ENCODE data around the gene MAST4. TPM values are rescaled to one million over a fixed set of nuclear protein-coding genes. Genes with fewer than 3 reads are reported as not detected.
"Not testable (repeated sequence)": the region's sequence is repeated elsewhere in the genome, so short reads cannot be mapped to it uniquely, and the experiment has no call there.

Gene MAST4
- total and polyA plus RNA-seq, 4 donors = 3.7 to 9.5 (median 6.5) TPM

DNA sequence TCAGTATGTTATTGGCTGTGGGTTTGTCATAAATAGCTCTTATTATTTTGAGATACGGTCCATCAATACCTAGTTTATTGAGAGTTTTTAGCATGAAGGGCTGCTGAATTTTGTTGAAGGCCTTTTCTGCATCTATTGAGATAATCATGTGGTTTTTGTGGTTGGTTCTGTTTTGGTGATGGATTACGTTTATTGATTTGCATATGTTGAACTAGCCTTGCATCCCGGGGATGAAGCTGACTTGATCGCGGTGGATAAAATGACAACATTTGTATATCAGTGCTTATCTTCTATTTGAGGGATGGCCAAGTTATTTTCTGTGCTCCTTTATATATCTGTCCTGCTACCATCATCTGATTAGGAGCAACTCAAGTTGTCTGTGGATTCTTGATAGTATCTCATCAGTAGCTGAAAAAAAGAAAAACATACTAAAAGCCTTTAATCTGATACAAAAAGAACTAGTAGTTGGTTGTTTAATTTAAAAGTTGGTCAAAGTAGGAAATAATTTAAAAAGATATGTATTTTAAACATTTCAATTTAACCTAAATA is 531.2 kb downstream of the MAST4 start:
- not testable (repeated sequence) for H3K9ac ChIP-seq (ENCODE audit: low read depth in 1 of 2, low read length in 2 of 2); H3K27ac ChIP-seq (ENCODE audit: low read depth in 1 of 2, low read length in 2 of 2); H3K9me3 ChIP-seq (ENCODE audit: control insufficient read depth in 4 of 4, low read length in 3 of 4); H3K27me3 ChIP-seq (ENCODE audit: control insufficient read depth in 4 of 4, insufficient read depth in 4 of 4, low read length in 3 of 4); H3K4me3 ChIP-seq (ENCODE audit: low read depth in 1 of 3, low read length in 3 of 3); H3K4me1 ChIP-seq (ENCODE audit: control insufficient read depth in 4 of 4, insufficient read depth in 4 of 4, low read length in 3 of 4); DNase-seq (ENCODE audit: low spot score)
- peaks cover 1 to 29% (median 5%) of the 10 kb centered on the region in 4 donors for H3K36me3 ChIP-seq (ENCODE audit: control insufficient read depth in 4 of 4, insufficient read depth in 3 of 4, low read depth in 1 of 4, low read length in 3 of 4)
- WGBS = 94% methylated on average over 5 of the region's 5 CpGs

DNA sequence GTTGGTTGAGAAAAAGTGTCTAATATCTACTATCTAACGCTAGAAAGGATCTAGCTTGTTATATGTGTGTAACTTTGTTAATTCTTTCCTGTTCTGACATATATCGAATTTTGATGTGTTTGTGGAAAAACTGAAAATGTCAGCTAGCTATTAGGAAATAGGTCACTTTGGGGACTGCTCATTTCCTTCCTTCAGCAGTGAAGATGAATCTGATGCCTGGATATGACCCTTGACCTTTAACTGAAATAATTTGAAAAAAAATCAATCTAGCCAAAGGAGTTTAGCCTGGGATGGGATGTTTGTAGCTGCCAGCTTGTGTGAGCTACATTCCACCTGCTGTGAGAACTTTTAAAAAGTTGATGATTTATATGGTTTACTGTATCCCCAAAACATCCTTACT is 533.6 kb downstream of the MAST4 start:
- H3K36me3 ChIP-seq (ENCODE audit: control insufficient read depth in 4 of 4, insufficient read depth in 3 of 4, low read depth in 1 of 4, low read length in 3 of 4) = peaks cover 1 to 24% (median 7%) of the 10 kb centered on the region in 4 donors
- 89% methylated on average over 2 of the region's 2 CpGs for WGBS

DNA sequence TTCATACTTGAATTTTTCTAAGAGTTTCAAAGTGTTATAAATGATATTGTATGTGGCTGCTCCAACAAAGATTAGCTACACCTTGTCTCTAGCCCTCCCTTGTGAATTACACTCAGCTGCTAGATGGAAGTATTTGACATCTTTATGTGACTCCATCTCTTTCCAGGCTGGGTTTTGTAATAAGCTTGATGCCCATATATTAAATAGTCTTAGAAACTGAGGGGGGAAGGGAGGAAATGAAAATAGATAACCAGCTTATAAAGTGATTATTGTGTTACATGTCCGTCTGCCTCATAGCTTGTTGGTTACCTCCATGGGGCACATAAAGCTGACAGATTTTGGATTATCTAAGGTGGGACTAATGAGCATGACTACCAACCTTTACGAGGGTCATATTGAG is 537.0 kb downstream of the MAST4 start:
- Histone ChIP-seq H3K36me3 (ENCODE audit: control insufficient read depth in 4 of 4, insufficient read depth in 3 of 4, low read depth in 1 of 4, low read length in 3 of 4) (peaks cover 2 to 43% (median 25%) of the 10 kb centered on the region in 4 donors), H3K27me3 (ENCODE audit: control insufficient read depth in 4 of 4, insufficient read depth in 4 of 4, low read length in 3 of 4) (no peaks in the 10 kb centered on the region), H3K4me1 (ENCODE audit: control insufficient read depth in 4 of 4, insufficient read depth in 4 of 4, low read length in 3 of 4) (peaks cover 0 to 6% (median 0%) of the 10 kb centered on the region in 4 donors), H3K4me3 (ENCODE audit: low read depth in 1 of 3, low read length in 3 of 3) (no peak overlapping the region), H3K9me3 (ENCODE audit: control insufficient read depth in 4 of 4, low read length in 3 of 4) (no peaks in the 10 kb centered on the region), H3K27ac (ENCODE audit: low read depth in 1 of 2, low read length in 2 of 2) (no peak overlapping the region), H3K9ac (ENCODE audit: low read depth in 1 of 2, low read length in 2 of 2) (no peak overlapping the region)
- no peak for TF ChIP-seq YY1 (IDR thresholded peaks at IDR 0.05)
- no peak for DNase-seq (ENCODE audit: low spot score)
- WGBS = 49% methylated on average over 2 of the region's 2 CpGs

More for the DNA sequence above, 533.6 kb downstream of the MAST4 start:
- no peaks in the 10 kb centered on the region for H3K27me3 ChIP-seq (ENCODE audit: control insufficient read depth in 4 of 4, insufficient read depth in 4 of 4, low read length in 3 of 4)
- no peak for DNase-seq (ENCODE audit: low spot score)
- H3K27ac ChIP-seq (ENCODE audit: low read depth in 1 of 2, low read length in 2 of 2) = no peak overlapping the region
- H3K9ac ChIP-seq (ENCODE audit: low read depth in 1 of 2, low read length in 2 of 2) = no peak overlapping the region
- no peak overlapping the region for H3K4me3 ChIP-seq (ENCODE audit: low read depth in 1 of 3, low read length in 3 of 3)
- TF ChIP-seq EGR1 (IDR thresholded peaks at IDR 0.05; ENCODE audit: low read depth in 2 of 2) (no peak), JUND (IDR thresholded peaks at IDR 0.05) (no peak), NR2F2 (IDR thresholded peaks at IDR 0.05) (peak; percentile 52), YY1 (IDR thresholded peaks at IDR 0.05) (no peak), FOXA2 (IDR thresholded peaks at IDR 0.05) (no peak), SP1 (IDR thresholded peaks at IDR 0.05) (no peak), HNF4A (conservative IDR thresholded peaks at IDR 0.05) (peak in 1 of 2 donors; percentile 11), TAF1 (conservative IDR thresholded peaks at IDR 0.05) (no peak), RXRA (IDR thresholded peaks at IDR 0.05) (peak in 1 of 2 donors; percentile 16), HNF4G (IDR thresholded peaks at IDR 0.05) (no peak)
- TF ChIP-seq, protein P1, sequence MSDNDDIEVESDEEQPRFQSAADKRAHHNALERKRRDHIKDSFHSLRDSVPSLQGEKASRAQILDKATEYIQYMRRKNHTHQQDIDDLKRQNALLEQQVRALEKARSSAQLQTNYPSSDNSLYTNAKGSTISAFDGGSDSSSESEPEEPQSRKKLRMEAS (IDR thresholded peaks at IDR 0.05) = no peak
- TF ChIP-seq, protein P2, sequence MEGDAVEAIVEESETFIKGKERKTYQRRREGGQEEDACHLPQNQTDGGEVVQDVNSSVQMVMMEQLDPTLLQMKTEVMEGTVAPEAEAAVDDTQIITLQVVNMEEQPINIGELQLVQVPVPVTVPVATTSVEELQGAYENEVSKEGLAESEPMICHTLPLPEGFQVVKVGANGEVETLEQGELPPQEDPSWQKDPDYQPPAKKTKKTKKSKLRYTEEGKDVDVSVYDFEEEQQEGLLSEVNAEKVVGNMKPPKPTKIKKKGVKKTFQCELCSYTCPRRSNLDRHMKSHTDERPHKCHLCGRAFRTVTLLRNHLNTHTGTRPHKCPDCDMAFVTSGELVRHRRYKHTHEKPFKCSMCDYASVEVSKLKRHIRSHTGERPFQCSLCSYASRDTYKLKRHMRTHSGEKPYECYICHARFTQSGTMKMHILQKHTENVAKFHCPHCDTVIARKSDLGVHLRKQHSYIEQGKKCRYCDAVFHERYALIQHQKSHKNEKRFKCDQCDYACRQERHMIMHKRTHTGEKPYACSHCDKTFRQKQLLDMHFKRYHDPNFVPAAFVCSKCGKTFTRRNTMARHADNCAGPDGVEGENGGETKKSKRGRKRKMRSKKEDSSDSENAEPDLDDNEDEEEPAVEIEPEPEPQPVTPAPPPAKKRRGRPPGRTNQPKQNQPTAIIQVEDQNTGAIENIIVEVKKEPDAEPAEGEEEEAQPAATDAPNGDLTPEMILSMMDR (IDR thresholded peaks at IDR 0.05; ENCODE audit: low read depth, low read length, missing input control) = no peak
- TF ChIP-seq, protein P3, sequence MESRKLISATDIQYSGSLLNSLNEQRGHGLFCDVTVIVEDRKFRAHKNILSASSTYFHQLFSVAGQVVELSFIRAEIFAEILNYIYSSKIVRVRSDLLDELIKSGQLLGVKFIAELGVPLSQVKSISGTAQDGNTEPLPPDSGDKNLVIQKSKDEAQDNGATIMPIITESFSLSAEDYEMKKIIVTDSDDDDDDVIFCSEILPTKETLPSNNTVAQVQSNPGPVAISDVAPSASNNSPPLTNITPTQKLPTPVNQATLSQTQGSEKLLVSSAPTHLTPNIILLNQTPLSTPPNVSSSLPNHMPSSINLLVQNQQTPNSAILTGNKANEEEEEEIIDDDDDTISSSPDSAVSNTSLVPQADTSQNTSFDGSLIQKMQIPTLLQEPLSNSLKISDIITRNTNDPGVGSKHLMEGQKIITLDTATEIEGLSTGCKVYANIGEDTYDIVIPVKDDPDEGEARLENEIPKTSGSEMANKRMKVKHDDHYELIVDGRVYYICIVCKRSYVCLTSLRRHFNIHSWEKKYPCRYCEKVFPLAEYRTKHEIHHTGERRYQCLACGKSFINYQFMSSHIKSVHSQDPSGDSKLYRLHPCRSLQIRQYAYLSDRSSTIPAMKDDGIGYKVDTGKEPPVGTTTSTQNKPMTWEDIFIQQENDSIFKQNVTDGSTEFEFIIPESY (IDR thresholded peaks at IDR 0.05) = no peak
- peaks cover 0 to 6% (median 0%) of the 10 kb centered on the region in 4 donors for H3K4me1 ChIP-seq (ENCODE audit: control insufficient read depth in 4 of 4, insufficient read depth in 4 of 4, low read length in 3 of 4)
- H3K9me3 ChIP-seq (ENCODE audit: control insufficient read depth in 4 of 4, low read length in 3 of 4) = no peaks in the 10 kb centered on the region

Data from liver (tissue), 9 donors.